ENCODE measurements around the gene MT1F.
"Not testable (repeated sequence)": the region's sequence is repeated elsewhere in the genome, so short reads cannot be mapped to it uniquely, and the experiment has no call there.

MT1F gene

GRCh38 chr16:56645311-56645710, 12.4 kb upstream of the MT1F start:
- DNase-seq (ENCODE audit: low read depth, low spot score) = no peak

- no peak for DNase-seq (ENCODE audit: low read depth, low spot score)
These were observed 11.9 kb upstream of the MT1F start for GRCh38 chr16:56645838-56646237.

GRCh38 chr16:56647641-56648431, 9.9 kb upstream of the MT1F start:
- DNase-seq (ENCODE audit: low read depth, low spot score) = no peak

- no peak for DNase-seq (ENCODE audit: low read depth, low spot score)
These were observed 8.5 kb upstream of the MT1F start for GRCh38 chr16:56649271-56649670.

GRCh38 chr16:56649820-56650219, 7.9 kb upstream of the MT1F start:
- DNase-seq (ENCODE audit: low read depth, low spot score) = no peak

GRCh38 chr16:56651586-56651985, 6.2 kb upstream of the MT1F start, which contains the start of gene MT1B:
Gene MT1B (plus strand): TSS chr16:56651886. CDS start chr16:56651954, 68 bp downstream.
- DNase-seq (ENCODE audit: low read depth, low spot score) = no peak

- DNase-seq (ENCODE audit: low read depth, low spot score) = no peak
These were observed 5.2 kb upstream of the MT1F start for GRCh38 chr16:56652600-56652999.

- DNase-seq (ENCODE audit: low read depth, low spot score) = no peak
These were observed 4.5 kb upstream of the MT1F start for GRCh38 chr16:56653218-56653617.

GRCh38 chr16:56658327-56658875, 642 bp downstream of the MT1F start:
- no peak for DNase-seq (ENCODE audit: low read depth, low spot score)

- DNase-seq (ENCODE audit: low read depth, low spot score) = no peak
These were observed 4.9 kb downstream of the MT1F start for GRCh38 chr16:56662357-56663354.

GRCh38 chr16:56664506-56664905, 6.7 kb downstream of the MT1F start:
- DNase-seq (ENCODE audit: low read depth, low spot score) = no peak

- DNase-seq (ENCODE audit: low read depth, low spot score) = not testable (repeated sequence)
These were observed 7.8 kb downstream of the MT1F start for GRCh38 chr16:56665286-56666261.

- DNase-seq (ENCODE audit: low read depth, low spot score) = peak; percentile 37
These were observed 10.1 kb downstream of the MT1F start, which contains the start of gene MT1G for GRCh38 chr16:56667581-56668571. Gene MT1G (minus strand): TSS chr16:56668065. CDS start chr16:56667993, 72 bp downstream.

GRCh38 chr16:56669005-56669839, 11.5 kb downstream of the MT1F start, which contains the start of gene MT1H:
Gene MT1H (plus strand): TSS chr16:56669814. CDS start chr16:56669885, 71 bp downstream.
- DNase-seq (ENCODE audit: low read depth, low spot score) = no peak

GRCh38 chr16:56669840-56670619, 12.3 kb downstream of the MT1F start:
- no peak for DNase-seq (ENCODE audit: low read depth, low spot score)

GRCh38 chr16:56670620-56670934, 12.8 kb downstream of the MT1F start:
- DNase-seq (ENCODE audit: low read depth, low spot score) = no peak

- not testable (repeated sequence) for DNase-seq (ENCODE audit: low read depth, low spot score)
These were observed 13.9 kb downstream of the MT1F start for GRCh38 chr16:56671691-56672090.

GRCh38 chr16:56672171-56672570, 14.4 kb downstream of the MT1F start:
- not testable (repeated sequence) for DNase-seq (ENCODE audit: low read depth, low spot score)
